GM21515 (cell line): ENCODE results near the gene GLT1D1.

Experiments used
- ATAC-seq: cut with Tn5 transposase; IDR thresholded peaks from one replicate; pipeline ENCODE4 v1.9.1; 2021; ENCODE audit not compliant: unreplicated experiment

The GLT1D1 gene

DNA sequence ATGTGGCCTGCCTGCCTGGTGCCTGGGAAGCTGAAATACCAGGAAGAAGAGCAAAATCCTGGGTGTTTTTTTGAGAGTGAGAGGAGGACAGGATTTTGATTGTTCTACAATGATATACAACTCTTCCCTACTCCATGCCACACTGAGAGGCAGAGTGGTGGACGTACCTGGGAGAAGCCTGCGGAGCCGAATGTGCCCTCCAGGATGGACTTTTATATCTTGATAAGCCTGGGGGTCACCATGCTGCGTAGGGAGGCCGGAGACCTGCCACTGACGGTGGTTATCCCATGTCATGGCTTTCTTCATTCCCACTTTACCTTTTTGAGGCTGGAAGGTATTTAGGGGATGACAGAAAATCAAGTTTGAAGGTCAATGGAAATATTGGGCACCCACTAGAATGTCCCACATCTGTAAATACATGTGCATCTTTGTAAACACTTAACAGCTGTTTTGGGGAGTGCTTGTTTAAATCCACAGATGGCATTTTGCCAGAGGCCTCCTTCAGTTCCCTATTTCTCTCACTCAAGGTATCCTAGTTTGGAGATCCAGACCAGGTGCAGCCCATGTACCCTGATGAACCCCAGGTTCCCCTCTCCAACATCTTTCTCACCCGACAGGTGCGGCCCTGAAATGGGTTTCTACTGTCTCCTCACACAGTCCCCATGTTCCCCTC is 1.1 kb upstream of the GLT1D1 start:
- ATAC-seq: no peak

DNA sequence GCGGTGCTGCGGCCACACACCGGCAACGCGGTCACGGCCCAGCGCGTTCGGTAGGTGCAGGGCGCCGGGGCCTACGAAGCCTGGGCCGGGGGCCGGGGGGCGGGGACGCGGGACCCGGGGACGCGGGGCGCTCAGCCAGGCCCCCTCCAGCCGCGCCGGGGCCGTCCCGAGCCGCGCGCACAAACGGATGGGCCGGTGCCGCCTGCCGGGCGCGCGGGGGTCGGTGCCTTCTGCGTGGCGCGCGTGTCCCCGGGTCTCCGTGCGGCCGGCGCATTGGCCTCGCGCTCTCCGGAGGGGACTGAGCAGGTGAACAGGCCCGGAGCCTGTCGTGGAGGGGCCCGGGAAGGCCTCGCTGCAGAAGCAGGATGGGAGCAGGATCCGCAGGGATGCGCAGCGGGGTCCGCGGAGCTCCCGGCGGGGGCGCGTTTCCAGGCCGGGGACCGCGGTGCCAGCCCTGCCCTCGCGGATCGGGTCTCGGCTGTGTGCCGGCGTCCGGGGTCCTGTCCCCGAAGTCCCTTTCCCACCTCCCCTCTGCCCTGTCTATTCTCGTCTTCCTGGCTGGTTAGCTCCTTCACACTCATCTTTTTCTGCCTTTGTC is 421 bp downstream of the GLT1D1 start:
- ATAC-seq: no peak

DNA sequence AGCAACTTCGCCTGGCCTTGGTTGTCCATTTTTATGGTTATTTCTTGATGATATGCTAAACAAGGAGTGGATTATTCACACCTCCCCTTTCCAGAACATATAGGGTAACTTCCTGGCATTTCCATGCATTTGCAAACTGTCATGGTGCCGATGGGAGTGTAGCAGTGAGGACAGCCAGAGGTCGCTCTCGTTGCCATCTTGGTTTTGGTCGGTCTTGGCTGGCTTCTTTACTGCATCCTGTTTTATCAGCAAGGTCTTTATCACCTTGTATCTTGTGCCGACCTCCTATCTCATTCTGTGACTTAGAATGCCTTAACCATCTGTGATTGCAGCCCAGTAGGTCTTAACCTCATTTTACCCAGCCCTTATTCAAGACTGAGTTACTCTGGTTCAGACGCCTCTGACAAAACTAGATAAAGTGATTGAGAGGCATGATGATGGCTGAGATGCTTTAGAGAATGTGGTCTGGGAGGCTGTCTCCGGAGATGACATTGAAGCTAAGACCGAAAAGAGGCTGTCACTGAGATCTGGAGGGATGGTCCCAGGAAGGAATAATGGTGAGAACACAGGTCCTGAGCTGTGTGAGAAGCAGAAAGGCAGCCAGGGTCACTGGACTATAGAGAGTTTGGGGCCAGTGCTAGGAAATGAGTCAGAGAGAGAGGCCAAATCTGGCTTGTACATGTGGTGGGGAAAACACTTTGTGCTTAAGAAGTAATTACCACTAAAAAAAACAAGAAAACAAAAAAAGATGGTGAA is 2.9 kb downstream of the GLT1D1 start:
- ATAC-seq: no peak

DNA sequence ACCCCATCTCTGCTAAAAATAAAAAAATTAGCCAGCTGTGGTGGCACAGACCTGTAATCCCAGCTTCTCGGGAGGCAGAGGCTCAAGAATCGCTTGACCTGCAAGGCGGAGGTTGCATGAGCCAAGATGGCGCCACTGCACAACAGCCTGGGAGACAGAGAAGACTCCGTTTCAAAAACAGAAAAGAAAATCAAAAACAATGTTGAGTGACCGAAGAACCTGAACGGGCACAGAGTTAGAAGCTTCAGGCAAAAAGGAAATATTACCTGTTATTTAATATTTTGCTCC is 3.5 kb downstream of the GLT1D1 start:
- no peak for ATAC-seq

DNA sequence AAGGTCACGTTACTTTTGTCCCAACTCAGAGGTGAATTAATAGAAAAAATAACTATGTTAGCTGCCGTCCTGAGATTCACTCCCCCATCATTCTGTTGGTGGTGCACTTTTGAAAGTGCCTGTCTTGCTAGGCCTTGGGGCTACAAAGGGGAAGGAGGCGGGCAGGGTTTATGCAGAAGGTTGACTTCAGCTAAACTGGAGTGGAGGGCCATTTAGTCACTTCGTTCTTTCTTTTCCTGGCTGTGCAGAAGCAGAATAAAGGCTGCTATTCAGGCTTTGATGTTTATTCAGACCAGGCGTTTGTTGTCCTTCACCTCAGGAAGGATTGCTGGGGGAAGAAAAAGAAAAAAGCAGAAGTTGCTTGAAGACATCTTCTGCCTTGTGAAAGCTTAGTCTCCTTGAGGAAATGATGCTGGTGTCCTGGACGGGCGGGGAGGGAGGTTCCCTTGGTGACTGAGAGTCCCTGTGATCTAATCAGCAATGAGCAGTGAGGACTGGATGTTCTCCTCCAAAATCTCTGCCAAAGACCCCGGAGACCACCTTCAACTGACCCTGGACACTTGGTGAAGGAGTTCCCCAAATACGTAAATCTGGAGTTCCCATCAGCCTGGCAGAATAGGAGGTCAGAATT is 4.0 kb downstream of the GLT1D1 start:
- ATAC-seq: no peak

DNA sequence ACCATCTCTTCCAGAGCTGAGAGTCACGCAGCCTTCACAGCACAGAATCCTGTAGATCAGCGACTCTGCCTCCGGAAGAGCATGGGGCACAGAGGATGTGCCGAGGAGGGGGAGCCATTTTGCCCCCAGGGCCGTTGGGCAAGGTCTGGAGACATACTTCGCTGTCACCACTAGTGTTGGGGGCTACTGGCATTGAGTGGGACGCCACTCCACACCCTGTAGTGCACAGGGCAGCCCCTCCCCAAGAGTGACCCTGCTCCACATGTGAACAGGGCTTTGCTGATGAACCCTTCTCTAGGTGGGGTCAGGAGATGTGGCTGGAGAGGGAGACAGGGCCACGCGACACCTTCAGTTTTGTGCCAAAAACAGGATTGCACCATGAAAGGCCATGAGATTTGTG is 6.0 kb downstream of the GLT1D1 start:
- ATAC-seq: no peak

DNA sequence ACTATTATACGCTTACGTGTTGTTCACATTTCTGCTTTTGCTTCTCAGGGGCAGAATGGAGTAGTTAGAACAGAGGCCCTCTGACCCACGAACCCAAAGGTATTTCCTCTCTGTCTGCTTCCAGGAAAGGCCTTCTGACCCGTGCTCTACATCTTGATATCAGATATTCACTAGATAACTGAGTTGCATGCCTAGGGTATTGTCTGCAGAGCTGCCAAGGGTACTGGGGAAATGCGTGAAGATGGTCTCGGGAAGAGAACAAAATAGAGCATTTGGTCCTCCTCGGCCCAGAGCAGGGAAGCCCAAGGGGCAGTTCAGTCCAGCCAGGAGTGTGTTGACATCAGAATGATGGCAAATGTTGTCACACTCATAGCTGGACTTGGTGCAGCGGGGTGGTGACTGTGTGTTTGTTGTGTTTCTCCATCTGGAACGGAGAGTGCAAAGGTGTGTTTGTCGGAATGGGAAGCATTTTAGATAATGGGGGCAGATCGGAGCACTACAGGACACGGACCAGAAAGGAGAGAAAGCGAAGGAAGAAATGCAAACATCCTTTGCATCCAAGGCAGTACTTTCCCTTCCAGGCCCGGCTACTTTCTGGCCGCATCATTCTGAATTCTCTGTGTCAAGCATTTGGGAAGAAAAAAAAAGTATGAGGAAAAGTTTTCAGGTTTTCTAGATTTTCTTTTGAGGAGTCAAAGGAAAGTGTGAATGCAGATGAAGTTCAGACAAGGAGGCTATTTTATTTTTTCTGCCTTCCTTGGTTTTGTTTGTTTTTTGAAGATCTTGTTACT is 8.1 kb downstream of the GLT1D1 start:
- no peak for ATAC-seq

DNA sequence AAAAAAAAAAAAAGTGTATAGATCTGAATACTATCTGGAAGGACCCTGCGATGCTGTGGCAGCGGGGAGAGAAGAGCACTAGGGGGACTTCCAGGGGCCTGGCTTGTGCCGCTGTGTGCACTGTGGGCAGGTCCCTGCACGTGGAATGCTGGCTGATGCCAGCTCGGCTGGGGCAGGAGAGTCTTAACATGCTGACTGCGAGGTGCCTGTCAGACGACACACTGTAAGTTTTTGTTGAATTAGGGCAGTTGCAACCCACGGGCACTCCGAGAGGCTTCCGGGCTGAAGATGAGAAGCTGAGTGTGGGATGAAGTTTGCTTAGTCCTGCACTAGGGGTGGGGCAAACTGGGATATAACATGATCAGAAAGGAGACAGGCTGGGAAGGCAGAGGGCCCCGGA is 10.7 kb downstream of the GLT1D1 start:
- ATAC-seq: no peak

DNA sequence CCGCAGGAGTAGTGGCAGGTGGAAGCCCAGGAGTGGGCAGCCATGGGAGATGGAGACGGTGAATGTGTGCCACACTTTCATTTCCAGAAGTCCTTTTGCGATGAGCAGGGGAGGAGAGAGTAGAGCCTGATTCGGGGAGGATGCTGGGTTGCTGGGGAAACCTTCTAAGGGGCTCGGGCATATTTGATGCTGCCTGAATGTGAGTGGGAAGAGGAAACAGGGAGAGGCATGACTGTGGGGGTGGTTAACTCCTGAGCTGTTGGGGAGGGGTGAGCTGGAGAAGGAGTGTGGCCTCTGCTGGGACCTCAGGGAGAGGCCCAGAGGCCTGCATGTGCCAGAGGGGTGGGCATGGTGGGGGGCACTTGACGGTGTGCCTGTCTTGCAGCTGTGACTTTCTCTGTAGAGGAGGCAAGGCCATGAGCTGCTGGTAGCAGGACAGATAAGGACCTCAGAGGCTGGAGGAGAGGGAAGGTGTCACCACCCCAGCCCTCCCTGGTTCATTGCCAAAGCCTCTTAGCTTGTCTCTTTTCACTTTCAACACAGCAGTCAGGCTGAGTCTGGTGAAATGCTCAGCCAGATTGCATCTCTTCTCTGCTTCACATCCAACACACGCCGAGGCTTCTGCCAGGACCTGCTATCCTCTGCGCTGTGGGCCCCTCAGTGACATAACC is 11.4 kb downstream of the GLT1D1 start:
- ATAC-seq: no peak

DNA sequence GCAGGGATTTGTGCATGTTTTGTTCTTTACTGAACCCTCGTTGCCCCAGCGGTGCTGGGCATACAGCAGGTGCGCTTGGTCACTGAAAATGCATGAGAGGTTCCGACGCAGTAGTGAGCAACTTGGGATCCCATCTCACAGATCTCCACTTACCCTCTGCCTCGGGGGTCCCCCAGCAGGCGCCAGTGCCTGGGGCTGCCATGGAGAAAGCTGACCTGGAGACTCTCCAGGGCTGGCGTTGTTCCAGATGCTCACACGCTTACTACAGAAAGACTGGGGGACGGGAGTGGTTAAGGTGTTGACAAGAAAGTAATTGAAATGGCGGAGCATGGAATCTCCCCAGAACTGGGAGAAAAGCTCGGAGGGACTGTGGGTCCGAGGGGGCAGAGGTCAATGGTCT is 14.2 kb downstream of the GLT1D1 start:
- no peak for ATAC-seq

DNA sequence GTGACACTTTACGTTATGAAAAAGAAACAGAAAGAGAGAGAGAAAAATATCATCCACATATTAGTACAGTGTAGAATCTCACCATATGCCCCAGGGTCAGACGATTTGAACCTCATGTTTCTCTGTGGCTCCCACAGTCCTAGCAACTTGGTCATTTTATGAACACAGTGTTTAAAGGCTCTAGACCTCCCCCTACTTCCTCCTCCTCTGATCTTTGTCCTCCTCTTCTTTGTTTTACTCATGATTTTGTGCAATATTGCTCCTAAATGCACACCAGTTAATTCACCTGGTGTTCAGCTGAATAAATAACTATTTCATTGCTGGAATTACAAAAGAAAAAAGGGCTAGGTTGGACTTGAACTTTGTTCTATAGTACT is 18.2 kb downstream of the GLT1D1 start:
- ATAC-seq: no peak

DNA sequence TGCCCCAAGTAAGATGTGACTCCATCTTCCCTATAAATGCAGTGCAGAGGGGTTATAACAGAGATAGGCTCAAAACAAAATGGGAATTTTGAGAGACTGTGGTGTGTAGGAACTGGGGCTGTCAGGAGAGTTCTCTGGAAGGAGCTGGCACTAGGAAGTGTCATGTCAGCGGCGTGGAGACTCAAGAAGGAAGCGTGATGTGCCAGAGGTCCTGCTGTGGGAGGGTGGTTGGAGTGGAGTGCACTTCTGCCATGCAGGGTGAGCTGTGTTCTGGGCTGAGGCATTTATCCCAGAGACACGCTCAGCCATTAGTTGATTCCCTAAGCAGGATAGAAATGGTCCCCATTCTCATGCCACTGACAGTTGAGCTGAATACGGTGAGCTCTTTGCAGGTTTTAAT is 19.0 kb downstream of the GLT1D1 start:
- ATAC-seq: no peak

DNA sequence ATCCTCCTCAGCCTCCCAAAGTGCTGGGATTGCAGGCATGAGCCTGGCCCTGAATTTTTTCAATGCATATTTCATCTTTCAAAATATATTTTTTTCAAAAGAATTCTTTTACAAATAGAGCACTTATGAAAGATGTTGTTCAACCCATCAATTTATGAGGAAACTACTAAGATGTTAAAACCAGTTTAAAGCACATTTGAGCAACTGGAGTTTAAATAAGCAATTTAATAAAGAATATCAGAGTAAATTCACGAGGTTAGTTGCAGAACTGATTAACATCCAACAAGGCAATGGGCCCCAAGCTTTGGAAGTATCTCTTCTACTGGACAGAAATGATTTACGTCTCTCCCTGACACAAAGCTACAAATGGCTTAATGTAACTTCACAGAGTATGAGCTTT is 23.3 kb downstream of the GLT1D1 start:
- ATAC-seq: no peak

DNA sequence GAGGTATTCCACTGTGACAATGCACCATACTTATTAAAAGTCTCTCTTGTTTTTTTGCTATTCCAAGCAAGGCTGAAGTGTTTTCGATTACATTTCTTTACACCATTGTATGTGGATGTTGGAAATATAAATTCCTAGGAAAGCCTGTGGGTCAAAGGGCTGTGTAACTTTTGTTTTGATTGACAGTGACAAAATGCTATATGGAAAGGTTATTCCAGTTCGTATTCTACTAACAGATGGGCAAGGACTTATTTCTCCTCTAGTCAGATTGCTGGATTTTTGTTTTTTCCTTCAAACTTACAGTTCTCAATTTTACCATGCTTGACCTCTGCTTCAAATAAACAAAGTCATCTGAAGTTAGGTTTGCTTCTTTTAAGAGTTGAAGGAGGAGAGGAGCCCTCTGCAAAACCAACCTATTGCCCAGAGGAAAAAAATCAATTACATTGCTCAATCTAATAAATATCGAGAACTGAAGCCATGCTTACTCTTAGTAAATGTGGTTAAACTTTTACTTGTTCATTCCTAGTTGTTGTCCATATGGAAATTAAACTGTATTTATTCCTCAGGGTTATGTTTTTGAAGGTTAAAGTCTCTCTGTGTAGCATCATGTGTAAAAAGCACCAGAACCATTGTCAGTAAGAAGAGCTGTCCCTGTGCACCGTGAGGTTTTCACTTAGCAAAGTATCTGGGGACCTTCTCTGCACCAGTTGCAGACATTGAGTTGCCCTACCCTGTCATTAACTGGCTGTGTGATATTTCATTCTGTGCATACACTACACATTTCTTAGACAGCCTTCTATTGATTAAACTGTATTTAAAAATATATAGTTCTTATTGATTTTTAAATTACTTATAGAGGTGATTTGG is 26.9 kb downstream of the GLT1D1 start:
- no peak for ATAC-seq

DNA sequence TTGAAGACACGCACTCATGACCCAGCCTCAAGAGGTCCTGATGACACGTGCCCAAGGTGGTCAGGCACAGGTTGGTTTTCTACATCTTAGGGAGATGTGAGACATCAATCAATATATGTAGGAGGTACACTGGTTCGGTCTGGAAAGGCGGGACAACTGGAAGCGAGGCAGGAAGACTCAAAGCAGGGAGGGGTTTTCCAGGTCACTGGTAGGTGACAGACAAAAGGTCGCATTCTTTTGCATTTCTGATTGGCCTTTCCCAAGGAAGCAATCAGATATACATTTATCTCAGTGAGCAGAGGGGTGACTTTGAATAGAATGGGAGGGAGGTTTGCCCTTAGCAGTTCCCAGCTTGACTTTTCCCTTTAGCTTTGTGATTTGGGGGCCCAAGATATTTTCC is 38.6 kb downstream of the GLT1D1 start:
- no peak for ATAC-seq

DNA sequence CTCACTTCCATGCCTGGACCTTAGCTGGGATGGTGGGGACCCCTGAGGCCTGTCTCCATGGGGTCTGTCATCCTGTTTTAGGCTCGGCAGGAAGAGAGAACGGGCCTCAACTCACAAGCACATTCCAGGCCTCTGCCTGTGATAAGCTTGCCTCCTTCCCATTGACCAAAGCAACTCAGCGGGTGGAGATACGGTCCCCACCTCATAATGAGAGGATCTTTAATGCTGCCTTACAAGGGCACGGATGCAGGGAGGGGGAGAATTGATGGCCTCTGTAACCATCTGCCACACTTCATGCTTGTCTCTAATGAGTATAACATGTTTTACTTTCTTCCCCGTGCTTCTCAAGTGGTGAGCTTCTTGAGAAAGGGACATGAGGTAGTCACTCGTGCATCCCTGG is 50.0 kb downstream of the GLT1D1 start:
- ATAC-seq: no peak

DNA sequence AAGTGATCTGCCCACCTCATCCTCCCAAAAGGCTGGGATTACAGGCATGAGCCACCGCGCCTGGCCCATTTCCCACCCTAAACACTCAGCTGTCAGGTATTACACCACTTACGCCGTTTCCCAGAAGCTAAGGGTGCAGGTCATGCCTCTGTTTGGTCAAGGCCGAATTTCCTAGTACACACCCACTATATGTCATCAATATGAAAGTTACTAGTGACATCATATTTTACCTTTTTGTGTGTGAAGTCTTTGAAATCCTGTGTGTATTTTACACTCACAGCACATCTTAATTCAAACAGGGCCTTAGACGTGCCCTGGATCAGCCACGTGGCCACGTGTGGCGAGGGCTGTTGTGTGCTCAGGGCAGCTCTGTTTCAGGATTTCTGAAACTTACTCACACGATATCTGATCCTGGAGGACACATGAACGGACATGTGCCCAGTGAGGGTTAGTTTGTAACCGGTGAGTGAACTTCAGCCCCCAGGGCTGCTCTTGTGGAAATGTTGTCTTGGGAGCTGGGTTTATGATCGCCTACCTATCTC is 51.8 kb downstream of the GLT1D1 start:
- no peak for ATAC-seq

DNA sequence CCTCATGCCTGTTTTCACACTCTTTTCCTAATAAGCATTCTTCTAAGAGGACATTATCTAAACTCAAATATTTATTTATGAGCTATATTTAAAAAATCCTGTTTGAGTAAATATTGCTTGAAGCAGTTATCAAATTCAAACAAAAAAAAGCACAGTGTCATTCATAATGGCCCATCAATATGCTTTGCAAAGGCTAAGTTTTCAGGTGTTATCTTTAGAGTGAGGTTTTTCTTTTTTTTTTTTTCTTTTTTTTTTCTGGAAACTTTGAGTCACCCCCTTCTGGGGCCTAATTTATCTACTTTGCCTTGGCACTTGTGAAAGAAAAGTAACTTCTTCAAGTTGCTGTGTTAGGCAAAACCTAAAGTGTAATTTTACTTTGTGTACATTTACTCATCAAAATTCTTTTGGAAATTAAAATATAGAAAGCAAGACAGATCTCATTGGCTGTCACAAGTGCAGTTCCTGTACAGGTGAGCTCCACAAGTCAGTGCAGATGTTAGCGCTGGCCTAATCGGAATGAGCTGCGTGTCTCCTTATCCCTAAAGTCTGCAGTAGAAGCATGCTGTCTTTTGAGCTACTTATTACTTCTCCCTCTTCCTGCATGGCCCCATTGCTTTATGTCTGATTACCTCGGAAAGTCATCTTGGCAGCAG is 53.3 kb downstream of the GLT1D1 start:
- ATAC-seq: no peak

DNA sequence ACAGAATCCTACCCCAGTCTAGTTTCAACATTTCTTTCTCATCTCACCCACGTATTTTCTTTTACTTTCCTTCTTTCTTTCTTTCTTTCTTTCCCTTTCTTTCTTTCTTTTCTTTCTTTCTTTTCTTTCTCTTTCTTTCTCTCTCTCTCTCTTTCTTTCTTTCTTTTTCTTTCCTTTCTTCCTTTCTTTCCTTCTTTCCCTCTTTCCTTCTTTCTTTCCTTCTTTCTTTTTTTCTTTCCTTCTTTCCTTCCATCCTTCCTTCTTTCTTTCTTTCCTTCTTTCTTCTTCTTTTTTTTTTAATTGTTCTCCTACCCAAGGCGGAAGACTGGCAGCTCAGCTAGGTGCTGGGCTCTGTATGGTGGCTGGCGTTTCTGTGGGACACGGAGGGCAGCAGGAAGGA is 55.0 kb downstream of the GLT1D1 start:
- ATAC-seq: no peak
